ENCODE results near the gene FRMPD3. TPM values are rescaled to one million over a fixed set of nuclear protein-coding genes. Genes with fewer than 3 reads are reported as not detected.

FRMPD3 gene
- 0.08 TPM for total RNA-seq (ENCODE audit: unreplicated experiment)
- long read RNA-seq: 0 reads

GRCh38 chrX:107448998-107449835 lies at the start of gene FRMPD3:
Gene FRMPD3, plus strand, starts transcription at chrX:107449652. Its CDS starts 76,937 bp downstream, at chrX:107526589.
- H3K27ac Mint-ChIP-seq (ENCODE audit: unreplicated experiment): peak within 1 kb of the TSS; percentile 42
- peaks cover 11% of the 10 kb centered on the region for H3K27me3 Mint-ChIP-seq (ENCODE audit: unreplicated experiment)
- peak; percentile 11 for DNase-seq (ENCODE audit: low spot score)
- H3K4me3 Mint-ChIP-seq (ENCODE audit: unreplicated experiment): peak within 1 kb of the TSS; percentile 88
- TF ChIP-seq, protein P1, sequence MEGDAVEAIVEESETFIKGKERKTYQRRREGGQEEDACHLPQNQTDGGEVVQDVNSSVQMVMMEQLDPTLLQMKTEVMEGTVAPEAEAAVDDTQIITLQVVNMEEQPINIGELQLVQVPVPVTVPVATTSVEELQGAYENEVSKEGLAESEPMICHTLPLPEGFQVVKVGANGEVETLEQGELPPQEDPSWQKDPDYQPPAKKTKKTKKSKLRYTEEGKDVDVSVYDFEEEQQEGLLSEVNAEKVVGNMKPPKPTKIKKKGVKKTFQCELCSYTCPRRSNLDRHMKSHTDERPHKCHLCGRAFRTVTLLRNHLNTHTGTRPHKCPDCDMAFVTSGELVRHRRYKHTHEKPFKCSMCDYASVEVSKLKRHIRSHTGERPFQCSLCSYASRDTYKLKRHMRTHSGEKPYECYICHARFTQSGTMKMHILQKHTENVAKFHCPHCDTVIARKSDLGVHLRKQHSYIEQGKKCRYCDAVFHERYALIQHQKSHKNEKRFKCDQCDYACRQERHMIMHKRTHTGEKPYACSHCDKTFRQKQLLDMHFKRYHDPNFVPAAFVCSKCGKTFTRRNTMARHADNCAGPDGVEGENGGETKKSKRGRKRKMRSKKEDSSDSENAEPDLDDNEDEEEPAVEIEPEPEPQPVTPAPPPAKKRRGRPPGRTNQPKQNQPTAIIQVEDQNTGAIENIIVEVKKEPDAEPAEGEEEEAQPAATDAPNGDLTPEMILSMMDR (IDR thresholded peaks at IDR 0.05; ENCODE audit: unreplicated experiment): no peak
- no peaks in the 10 kb centered on the region for H3K9me3 Mint-ChIP-seq (ENCODE audit: unreplicated experiment)
- peaks cover 10% of the 10 kb centered on the region for H3K4me1 Mint-ChIP-seq (ENCODE audit: unreplicated experiment)
- H3K36me3 Mint-ChIP-seq (ENCODE audit: low read depth, unreplicated experiment): peaks cover 3% of the 10 kb centered on the region

GRCh38 chrX:107420571-107420970 lies 28.9 kb upstream of the FRMPD3 start:
- Mint-ChIP-seq H3K4me3 (ENCODE audit: unreplicated experiment) (no peak overlapping the region), H3K36me3 (ENCODE audit: low read depth, unreplicated experiment) (peaks cover 5% of the 10 kb centered on the region), H3K9me3 (ENCODE audit: unreplicated experiment) (no peaks in the 10 kb centered on the region), H3K27ac (ENCODE audit: unreplicated experiment) (no peak overlapping the region), H3K27me3 (ENCODE audit: unreplicated experiment) (peaks cover 4% of the 10 kb centered on the region), H3K4me1 (ENCODE audit: unreplicated experiment) (no peaks in the 10 kb centered on the region)
- TF ChIP-seq, protein P1 (IDR thresholded peaks at IDR 0.05; ENCODE audit: unreplicated experiment): no peak
- DNase-seq (ENCODE audit: low spot score): no peak

DNA sequence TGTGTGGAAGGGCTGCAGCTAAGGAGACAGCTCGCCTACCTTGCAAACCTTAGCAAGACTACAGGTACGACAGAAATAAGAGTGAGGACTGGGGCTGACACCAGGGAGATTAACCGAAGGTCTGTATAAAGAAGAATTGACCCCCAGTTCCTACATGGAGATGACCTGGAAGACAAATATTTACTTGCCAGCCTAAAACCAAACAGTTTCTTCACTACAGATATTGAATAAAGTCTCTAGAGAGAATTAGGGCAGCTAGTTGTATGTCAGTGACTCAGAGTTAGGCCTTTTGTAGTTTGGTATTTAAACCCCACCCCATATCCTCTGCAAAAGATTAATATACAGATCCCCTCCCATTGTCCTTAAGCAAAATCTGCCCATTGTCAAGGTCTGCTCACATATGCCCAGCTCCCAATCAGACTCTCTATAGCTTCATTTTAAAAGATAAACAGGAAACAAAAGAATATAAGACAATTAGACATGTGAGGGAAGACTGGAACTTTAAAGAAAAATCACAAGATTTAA lies 28.1 kb upstream of the FRMPD3 start:
- TF ChIP-seq, protein P1 (IDR thresholded peaks at IDR 0.05; ENCODE audit: unreplicated experiment): no peak
- DNase-seq (ENCODE audit: low spot score): no peak
- H3K4me1 Mint-ChIP-seq (ENCODE audit: unreplicated experiment): no peaks in the 10 kb centered on the region
- peaks cover 4% of the 10 kb centered on the region for H3K27me3 Mint-ChIP-seq (ENCODE audit: unreplicated experiment)
- no peak overlapping the region for H3K4me3 Mint-ChIP-seq (ENCODE audit: unreplicated experiment)
- peaks cover 5% of the 10 kb centered on the region for H3K36me3 Mint-ChIP-seq (ENCODE audit: low read depth, unreplicated experiment)
- no peak overlapping the region for H3K27ac Mint-ChIP-seq (ENCODE audit: unreplicated experiment)
- no peaks in the 10 kb centered on the region for H3K9me3 Mint-ChIP-seq (ENCODE audit: unreplicated experiment)

DNA sequence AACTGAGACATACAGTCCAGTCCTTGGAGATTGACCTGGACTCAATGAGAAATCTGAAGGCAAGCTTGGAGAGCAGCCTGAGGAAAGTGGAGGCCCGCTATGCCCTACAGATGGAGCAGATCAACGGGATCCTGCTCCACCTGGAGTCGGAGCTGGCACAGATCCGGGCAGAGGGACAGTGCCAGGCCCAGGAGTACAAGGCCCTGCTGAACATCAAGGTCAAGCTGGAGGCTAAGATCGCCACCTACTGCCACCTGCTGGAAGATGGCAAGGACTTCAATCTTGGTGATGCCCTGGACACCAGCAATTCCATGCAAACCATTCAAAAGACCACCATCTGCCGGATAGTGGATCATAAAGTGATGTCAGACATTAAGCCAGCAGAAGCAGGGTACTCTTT lies 20.4 kb upstream of the FRMPD3 start:
- H3K4me1 Mint-ChIP-seq (ENCODE audit: unreplicated experiment): no peaks in the 10 kb centered on the region
- peaks cover 5% of the 10 kb centered on the region for H3K36me3 Mint-ChIP-seq (ENCODE audit: low read depth, unreplicated experiment)
- no peaks in the 10 kb centered on the region for H3K9me3 Mint-ChIP-seq (ENCODE audit: unreplicated experiment)
- TF ChIP-seq, protein P1 (IDR thresholded peaks at IDR 0.05; ENCODE audit: unreplicated experiment): peak; percentile 19
- H3K27ac Mint-ChIP-seq (ENCODE audit: unreplicated experiment): no peak overlapping the region
- DNase-seq (ENCODE audit: low spot score): peak; percentile 15
- no peak overlapping the region for H3K4me3 Mint-ChIP-seq (ENCODE audit: unreplicated experiment)
- H3K27me3 Mint-ChIP-seq (ENCODE audit: unreplicated experiment): peaks cover 5% of the 10 kb centered on the region

DNA sequence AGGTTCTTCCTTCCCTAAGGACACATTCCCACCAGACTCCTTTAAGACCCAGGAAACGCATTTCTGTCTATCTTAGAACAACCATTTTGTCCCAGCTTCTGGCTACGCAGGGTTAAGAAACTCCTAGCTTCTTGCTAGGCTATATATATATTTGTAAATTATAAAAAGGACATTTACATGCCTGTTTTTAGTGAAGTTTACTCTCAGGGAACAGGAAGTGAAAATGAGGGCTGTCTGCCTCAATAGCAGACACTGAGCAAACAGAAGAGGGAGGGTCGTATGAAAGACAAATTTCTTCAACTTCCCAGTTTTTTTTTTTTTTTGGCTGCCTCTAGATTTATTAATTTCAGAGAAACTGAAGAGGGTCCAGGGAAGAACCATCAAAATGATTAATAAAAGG lies 9.3 kb upstream of the FRMPD3 start:
- TF ChIP-seq, protein P1 (IDR thresholded peaks at IDR 0.05; ENCODE audit: unreplicated experiment): no peak
- peaks cover 3% of the 10 kb centered on the region for H3K27me3 Mint-ChIP-seq (ENCODE audit: unreplicated experiment)
- H3K36me3 Mint-ChIP-seq (ENCODE audit: low read depth, unreplicated experiment): peaks cover 3% of the 10 kb centered on the region
- no peaks in the 10 kb centered on the region for H3K9me3 Mint-ChIP-seq (ENCODE audit: unreplicated experiment)
- no peak for DNase-seq (ENCODE audit: low spot score)
- H3K4me3 Mint-ChIP-seq (ENCODE audit: unreplicated experiment): no peak overlapping the region
- H3K4me1 Mint-ChIP-seq (ENCODE audit: unreplicated experiment): no peaks in the 10 kb centered on the region
- no peak overlapping the region for H3K27ac Mint-ChIP-seq (ENCODE audit: unreplicated experiment)
